ENCODE data around the gene CCDC124.

- TF ChIP-seq, protein P1, sequence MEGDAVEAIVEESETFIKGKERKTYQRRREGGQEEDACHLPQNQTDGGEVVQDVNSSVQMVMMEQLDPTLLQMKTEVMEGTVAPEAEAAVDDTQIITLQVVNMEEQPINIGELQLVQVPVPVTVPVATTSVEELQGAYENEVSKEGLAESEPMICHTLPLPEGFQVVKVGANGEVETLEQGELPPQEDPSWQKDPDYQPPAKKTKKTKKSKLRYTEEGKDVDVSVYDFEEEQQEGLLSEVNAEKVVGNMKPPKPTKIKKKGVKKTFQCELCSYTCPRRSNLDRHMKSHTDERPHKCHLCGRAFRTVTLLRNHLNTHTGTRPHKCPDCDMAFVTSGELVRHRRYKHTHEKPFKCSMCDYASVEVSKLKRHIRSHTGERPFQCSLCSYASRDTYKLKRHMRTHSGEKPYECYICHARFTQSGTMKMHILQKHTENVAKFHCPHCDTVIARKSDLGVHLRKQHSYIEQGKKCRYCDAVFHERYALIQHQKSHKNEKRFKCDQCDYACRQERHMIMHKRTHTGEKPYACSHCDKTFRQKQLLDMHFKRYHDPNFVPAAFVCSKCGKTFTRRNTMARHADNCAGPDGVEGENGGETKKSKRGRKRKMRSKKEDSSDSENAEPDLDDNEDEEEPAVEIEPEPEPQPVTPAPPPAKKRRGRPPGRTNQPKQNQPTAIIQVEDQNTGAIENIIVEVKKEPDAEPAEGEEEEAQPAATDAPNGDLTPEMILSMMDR (IDR thresholded peaks at IDR 0.05; ENCODE audit: low read length), result no peak
- no peak for TF ChIP-seq EZH2 (IDR thresholded peaks at IDR 0.05; ENCODE audit: borderline replicate concordance, low read length)
Measured at GRCh38 chr19:17931532-17932191, 1.2 kb upstream of the CCDC124 start.

All from OCI-LY1 (cell line).